AG04450 (cell line): ENCODE data around the gene TMEM131. TPM values are rescaled to one million over a fixed set of nuclear protein-coding genes. Genes with fewer than 3 reads are reported as not detected.

Experiments used
- CTCF ChIA-PET: fragments of 300-600, 350-600 bp; formaldehyde crosslinking; extraction: SDS; loops from one replicate; lab custom pipeline; 2022; ENCODE audit warnings: antibody characterized with exemption, inconsistent platforms; lab: Charles Lee
- POLR2A ChIA-PET: fragments of 350-600 bp; formaldehyde crosslinking; extraction: SDS; loops from one replicate; lab custom pipeline; 2021; ENCODE audit warnings: antibody characterized with exemption, inconsistent platforms; lab: Yijun Ruan, JAX
- DNase-seq: peaks from one replicate; pipeline ENCODE4 v3.0.0-alpha.2; 2011; ENCODE audit warnings: low read depth, low spot score
- H3K27ac ChIP-seq: one replicate; pipeline ENCODE4 v1.5.1; 2012; ENCODE audit warnings: low read depth, low read length, control low read depth
- H3K27me3 ChIP-seq: one replicate; pipeline ENCODE4 v1.6.0; 2012; ENCODE audit warnings: low read length; ENCODE audit not compliant: control insufficient read depth, insufficient read depth
- H3K4me3 ChIP-seq: 2 replicates; pipeline ENCODE4 v1.5.1; 2011; ENCODE audit warnings: mild to moderate bottlenecking, low read depth, low read length, control low read depth
- H3K9me3 ChIP-seq: 2 replicates; pipeline ENCODE4 v1.5.1; 2012; ENCODE audit warnings: low read length; ENCODE audit not compliant: control insufficient read depth, insufficient read depth
- polyA plus RNA-seq: library from polyadenylated mRNA; depleted of rRNA; stranded (reverse); fragments of >200 nt; gene quantifications from 2 replicates; pipeline ENCODE4 v1.2.3, GENCODE V29; 2011
- TF ChIP-seq, protein P1 (sequence below): IDR thresholded peaks from 2 replicates; pipeline ENCODE4 v1.5.1; 2011; ENCODE audit warnings: low read depth, low read length, control low read depth, inconsistent platforms

Gene TMEM131
- polyA plus RNA-seq, 1 experiment = 24.4 TPM

GRCh38 chr2:97749581-97749980 is 246.2 kb downstream of the TMEM131 start:
- Histone ChIP-seq H3K9me3 (no peaks in the 10 kb centered on the region), H3K4me3 (no peak overlapping the region), H3K27ac (no peak overlapping the region), H3K27me3 (no peaks in the 10 kb centered on the region)
- no peak for DNase-seq
- TF ChIP-seq, protein P1, sequence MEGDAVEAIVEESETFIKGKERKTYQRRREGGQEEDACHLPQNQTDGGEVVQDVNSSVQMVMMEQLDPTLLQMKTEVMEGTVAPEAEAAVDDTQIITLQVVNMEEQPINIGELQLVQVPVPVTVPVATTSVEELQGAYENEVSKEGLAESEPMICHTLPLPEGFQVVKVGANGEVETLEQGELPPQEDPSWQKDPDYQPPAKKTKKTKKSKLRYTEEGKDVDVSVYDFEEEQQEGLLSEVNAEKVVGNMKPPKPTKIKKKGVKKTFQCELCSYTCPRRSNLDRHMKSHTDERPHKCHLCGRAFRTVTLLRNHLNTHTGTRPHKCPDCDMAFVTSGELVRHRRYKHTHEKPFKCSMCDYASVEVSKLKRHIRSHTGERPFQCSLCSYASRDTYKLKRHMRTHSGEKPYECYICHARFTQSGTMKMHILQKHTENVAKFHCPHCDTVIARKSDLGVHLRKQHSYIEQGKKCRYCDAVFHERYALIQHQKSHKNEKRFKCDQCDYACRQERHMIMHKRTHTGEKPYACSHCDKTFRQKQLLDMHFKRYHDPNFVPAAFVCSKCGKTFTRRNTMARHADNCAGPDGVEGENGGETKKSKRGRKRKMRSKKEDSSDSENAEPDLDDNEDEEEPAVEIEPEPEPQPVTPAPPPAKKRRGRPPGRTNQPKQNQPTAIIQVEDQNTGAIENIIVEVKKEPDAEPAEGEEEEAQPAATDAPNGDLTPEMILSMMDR = no peak
- POLR2A ChIA-PET = no interaction called here
- CTCF ChIA-PET = interaction anchor here (0.5 to 1.1 kb wide), 3 partner anchors 46 to 519 kb away, joined by 5 to 7 read pairs (median 6); no protein-coding TSS in a partner anchor

DNA sequence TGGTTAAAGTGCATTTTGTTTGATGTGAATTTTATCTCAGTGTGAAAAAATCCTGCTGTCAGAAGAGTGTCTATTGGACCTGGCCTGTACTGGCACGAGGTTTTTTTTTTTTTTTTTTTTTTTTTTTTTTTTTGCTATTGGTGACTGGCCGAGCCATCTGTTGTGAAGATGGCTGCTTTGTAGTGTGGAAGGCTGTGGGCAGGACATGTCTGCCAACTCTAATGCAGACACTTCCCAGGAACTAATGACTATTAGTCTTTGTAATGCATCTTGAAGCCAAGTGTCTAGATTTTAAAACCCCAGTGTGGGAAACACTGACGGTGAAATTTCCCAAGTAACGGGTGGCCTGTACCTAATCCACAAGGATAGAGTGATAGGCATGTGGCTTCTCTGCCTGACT is 248.0 kb downstream of the TMEM131 start:
- no peaks in the 10 kb centered on the region for H3K27me3 ChIP-seq
- CTCF ChIA-PET = interaction anchor here (0.6 to 1.3 kb wide), 5 partner anchors 48 to 662 kb away, joined by 3 to 11 read pairs (median 4); no protein-coding TSS in a partner anchor
- POLR2A ChIA-PET = no interaction called here
- H3K4me3 ChIP-seq = no peak overlapping the region
- TF ChIP-seq, protein P1 = no peak
- H3K27ac ChIP-seq = no peak overlapping the region
- H3K9me3 ChIP-seq = peaks cover 4% of the 10 kb centered on the region; the same call in 1 of the 2 replicates
- no peak for DNase-seq

DNA sequence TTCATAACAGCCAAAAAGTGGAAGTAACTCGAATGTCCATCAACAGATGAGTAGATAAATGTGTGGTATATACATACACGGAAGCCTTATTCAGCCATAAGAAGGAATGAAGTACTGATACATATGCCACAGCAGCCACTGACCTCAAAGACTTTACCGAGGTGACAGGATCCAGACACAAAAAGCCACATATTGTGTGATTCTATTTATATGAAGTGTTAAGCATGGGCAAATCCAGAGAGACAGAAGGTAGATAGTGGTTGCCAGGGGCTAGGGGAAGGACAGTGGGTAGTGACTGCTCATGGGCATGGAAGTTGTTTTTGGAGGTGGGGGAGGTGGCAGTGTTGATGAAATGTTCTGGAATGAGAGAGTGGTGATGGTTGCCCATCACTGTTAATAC is 248.5 kb downstream of the TMEM131 start:
- no peaks in the 10 kb centered on the region for H3K27me3 ChIP-seq
- no peak overlapping the region for H3K27ac ChIP-seq
- peaks cover 4% of the 10 kb centered on the region; the same call in 1 of the 2 replicates for H3K9me3 ChIP-seq
- ChIA-PET CTCF (interaction anchor here (0.6 to 1.3 kb wide), 5 partner anchors 47 to 663 kb away, joined by 3 to 11 read pairs (median 4); no protein-coding TSS in a partner anchor), POLR2A (no interaction called here)
- DNase-seq = no peak
- H3K4me3 ChIP-seq = no peak overlapping the region
- TF ChIP-seq, protein P1 = no peak

GRCh38 chr2:97745474-97746174 is 250.1 kb downstream of the TMEM131 start:
- TF ChIP-seq, protein P1 = no peak
- POLR2A ChIA-PET = interaction anchor here (0.8 kb wide), 1 partner anchor 18 kb away, joined by 5 read pairs; no protein-coding TSS in a partner anchor
- DNase-seq = peak; percentile 46
- Histone ChIP-seq H3K27ac (no peak overlapping the region), H3K27me3 (no peaks in the 10 kb centered on the region), H3K9me3 (peaks cover 9% of the 10 kb centered on the region; the same call in 1 of the 2 replicates), H3K4me3 (no peak overlapping the region)
- CTCF ChIA-PET = interaction anchor here (1.3 kb wide), 1 partner anchor 45 kb away, joined by 10 read pairs; no protein-coding TSS in a partner anchor

DNA sequence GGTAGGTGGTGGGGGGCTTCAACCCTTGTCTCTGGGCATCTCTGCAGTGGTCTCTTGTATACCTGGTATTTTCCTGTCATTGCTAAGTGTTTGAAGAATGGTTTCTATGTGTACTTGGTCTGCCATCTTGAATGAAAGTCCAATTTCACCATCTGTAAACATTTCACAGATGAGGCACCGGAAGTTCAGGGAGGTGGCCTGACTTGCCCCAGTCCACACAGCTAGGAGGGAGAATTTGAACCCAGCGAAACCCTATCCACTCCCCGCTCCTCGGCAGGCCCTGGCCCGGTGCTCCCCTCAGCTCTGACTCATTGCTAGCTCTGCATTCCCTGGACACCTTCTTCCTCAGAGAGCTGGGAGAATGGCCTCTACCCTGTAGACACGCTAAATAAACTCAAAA is 251.8 kb downstream of the TMEM131 start:
- TF ChIP-seq, protein P1 = no peak
- H3K27ac ChIP-seq = no peak overlapping the region
- ChIA-PET CTCF (interaction anchor here (0.6 kb wide), 1 partner anchor 44 kb away, joined by 3 read pairs; no protein-coding TSS in a partner anchor), POLR2A (interaction anchor here (1.0 kb wide), 1 partner anchor 17 kb away, joined by 3 read pairs; no protein-coding TSS in a partner anchor)
- DNase-seq = no peak
- H3K4me3 ChIP-seq = no peak overlapping the region
- peaks cover 9% of the 10 kb centered on the region; the same call in 1 of the 2 replicates for H3K9me3 ChIP-seq
- H3K27me3 ChIP-seq = no peaks in the 10 kb centered on the region
